H7 (cell line): Measurements from ENCODE around the gene C20orf141. TPM values are rescaled to one million over a fixed set of nuclear protein-coding genes. Genes with fewer than 3 reads are reported as not detected.

Experiments used
- DNase-seq: peaks from one replicate; pipeline ENCODE4 v3.0.0; 2012
- H3K27me3 ChIP-seq: 2 replicates; pipeline ENCODE4 v1.6.0; 2011; ENCODE audit warnings: mild to moderate bottlenecking, low read length; ENCODE audit not compliant: control insufficient read depth, insufficient read depth
- H3K36me3 ChIP-seq: replicated peaks from 2 replicates; pipeline ENCODE4 v1.5.1; 2011; ENCODE audit warnings: low read length; ENCODE audit not compliant: control insufficient read depth, insufficient read depth
- H3K4me3 ChIP-seq: 2 replicates; pipeline ENCODE4 v1.5.1; 2011; ENCODE audit warnings: low read depth, mild to moderate bottlenecking, control low read depth, low read length, moderate library complexity; ENCODE audit not compliant: insufficient read depth
- total RNA-seq: library from RNA; depleted of rRNA; stranded (reverse); fragments of >200 nt; shearing (Covaris generic); gene quantifications from 2 replicates; pipeline ENCODE4 v1.2.3, GENCODE V29; 2014

C20orf141 gene
- total RNA-seq, 1 experiment from 2014 or later, result not detected

DNA sequence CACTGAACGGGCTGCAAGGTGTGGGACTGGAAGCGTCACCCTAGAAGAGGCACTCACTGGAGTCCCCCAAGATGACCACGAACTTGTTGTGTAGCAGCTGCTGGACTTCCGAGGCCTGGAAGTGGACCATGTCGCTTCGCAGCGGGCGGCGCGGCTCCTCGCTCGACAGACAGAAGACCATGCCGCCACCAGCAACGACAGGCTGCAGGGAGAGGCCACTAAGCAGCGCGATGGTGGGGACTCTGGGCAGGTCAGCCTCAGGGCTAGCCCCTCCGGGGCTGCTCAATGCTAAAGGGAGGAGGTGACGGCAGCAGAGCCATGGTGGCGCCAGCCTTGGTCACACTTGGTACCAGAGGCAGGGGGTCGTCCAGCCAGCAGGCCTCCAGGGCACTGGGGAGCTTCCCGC lies 24.9 kb downstream of the C20orf141 start:
- Histone ChIP-seq H3K4me3 (peak overlapping the region; percentile 75), H3K36me3 (no peaks in the 10 kb centered on the region; the same call in 1 of the 2 replicates), H3K27me3 (peaks cover 14% of the 10 kb centered on the region)
- DNase-seq, result no peak

DNA sequence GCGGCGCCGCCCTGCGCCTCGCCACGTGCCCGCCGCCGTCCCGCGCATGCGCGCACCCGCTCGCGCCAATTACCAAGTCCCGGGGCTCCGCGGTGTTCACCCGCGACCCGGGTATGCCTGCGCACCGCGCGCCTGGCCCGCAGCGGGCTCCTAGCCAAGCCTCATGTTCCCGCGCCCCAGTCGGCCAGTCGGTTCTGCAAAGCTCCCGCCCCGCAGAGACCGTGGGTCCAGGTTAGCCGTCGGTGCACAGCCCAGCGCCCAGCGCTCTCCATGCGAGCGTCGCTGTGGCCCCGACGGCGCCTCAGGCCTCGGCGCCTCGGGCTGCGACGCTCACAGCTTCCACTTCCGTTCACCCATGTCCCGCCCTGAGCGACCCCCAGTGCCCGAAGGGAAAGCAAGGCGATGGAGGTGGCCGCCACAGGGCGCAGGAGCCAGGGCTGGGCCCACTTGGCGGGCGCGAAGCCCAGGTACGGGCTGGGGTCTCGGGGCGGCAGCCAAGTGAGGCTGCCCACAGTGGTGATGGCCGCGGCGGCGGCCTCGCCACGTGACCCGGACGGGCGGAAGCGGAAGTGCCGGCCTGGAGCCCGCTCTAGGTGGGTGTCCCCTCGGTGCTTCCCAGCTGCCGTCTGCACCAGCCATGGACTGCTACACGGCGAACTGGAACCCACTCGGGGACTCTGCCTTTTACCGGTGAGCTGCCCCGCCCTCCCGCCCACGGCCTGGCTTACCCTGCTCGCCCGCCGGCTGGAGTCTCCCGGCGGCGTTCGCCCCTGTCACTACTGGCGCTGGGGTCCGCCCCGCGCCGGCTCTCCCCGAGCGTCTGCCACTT lies 25.6 kb downstream of the C20orf141 start, which contains the start of the genes PCED1A and VPS16:
PCED1A (minus strand) TSS at position 518 of the 829 bp plus-strand sequence. CDS start 743 bp downstream, outside the sequence.
VPS16 (plus strand) TSS at position 608 of the 829 bp plus-strand sequence; CDS start at position 638, 30 bp downstream.
- H3K36me3 ChIP-seq, result no peaks in the 10 kb centered on the region; the same call in 1 of the 2 replicates
- H3K4me3 ChIP-seq, result peak within 1 kb of the TSS; percentile 75
- DNase-seq, result peak; percentile 98
- H3K27me3 ChIP-seq, result peaks cover 14% of the 10 kb centered on the region

DNA sequence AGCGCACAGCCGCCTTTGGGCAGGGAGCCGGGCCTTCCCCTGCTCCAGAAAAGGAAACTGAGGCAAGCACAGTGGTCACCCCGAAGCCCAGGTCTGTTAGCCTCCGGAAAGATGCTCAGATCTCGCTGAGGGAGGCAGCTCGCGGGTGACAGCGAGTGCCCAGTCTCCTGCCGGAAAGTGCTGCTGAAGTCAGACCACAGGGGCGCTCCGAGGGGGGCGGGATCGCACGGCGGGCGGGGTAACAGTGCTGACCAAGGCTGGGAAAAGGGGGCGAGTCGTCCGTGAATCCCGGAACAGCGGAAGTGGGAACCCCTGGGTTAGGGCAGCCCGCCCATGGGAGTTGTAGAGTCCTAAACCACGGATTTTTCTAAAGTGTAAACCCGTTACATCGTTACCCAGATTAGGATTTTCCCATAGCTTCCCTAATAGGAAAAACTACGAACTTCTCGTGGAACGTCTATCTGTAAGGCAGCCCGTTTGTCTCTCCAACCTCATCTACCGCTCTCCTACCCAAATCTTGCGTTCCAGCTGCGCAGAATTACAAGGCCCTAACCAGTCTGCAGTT lies 26.3 kb downstream of the C20orf141 start:
- H3K36me3 ChIP-seq, result no peaks in the 10 kb centered on the region; the same call in 1 of the 2 replicates
- H3K27me3 ChIP-seq, result peaks cover 14% of the 10 kb centered on the region
- H3K4me3 ChIP-seq, result peak overlapping the region; percentile 75

DNA sequence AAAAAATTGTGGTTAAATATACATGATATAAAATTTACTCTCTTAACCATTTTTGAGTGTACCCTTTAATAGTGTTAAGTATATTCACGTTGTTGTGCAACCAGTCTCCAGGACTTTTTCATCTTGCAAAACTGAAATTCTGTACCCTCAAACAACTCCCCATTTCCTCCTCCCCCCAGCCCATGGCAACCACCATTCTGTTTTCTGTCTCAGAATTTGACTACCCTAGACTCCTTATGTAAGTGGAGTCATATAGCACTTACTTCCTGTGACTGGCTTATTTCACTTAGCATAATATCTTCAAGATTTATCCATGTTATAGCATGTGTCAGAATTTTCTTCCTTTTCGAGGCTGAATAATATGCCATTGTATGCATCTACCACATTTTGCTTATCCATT lies 30.8 kb downstream of the C20orf141 start:
- no peaks in the 10 kb centered on the region for H3K27me3 ChIP-seq
- H3K4me3 ChIP-seq, result no peak overlapping the region
- no peak for DNase-seq
- no peaks in the 10 kb centered on the region for H3K36me3 ChIP-seq

More for the DNA sequence above, 26.3 kb downstream of the C20orf141 start:
- DNase-seq, result peak; percentile 80

DNA sequence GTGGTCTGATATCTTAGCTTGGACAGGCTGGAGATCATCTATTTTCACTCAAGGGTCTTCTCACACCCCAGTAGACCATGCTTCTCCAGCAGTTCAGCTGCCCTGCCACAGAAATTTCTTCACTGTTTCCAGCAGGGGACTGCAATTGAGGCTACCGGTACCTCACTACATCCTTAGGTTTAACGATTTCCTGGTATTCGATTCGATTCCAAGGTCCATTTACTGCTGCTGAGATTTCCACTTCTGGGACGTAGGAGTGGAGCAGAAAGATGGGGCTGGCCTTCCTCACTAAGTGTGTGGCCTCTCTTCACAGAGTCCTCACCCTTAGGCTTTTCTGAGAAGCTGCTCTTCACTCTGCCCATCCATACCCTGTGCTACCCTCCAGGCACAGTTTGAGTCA lies 31.9 kb downstream of the C20orf141 start:
- DNase-seq, result no peak

DNA sequence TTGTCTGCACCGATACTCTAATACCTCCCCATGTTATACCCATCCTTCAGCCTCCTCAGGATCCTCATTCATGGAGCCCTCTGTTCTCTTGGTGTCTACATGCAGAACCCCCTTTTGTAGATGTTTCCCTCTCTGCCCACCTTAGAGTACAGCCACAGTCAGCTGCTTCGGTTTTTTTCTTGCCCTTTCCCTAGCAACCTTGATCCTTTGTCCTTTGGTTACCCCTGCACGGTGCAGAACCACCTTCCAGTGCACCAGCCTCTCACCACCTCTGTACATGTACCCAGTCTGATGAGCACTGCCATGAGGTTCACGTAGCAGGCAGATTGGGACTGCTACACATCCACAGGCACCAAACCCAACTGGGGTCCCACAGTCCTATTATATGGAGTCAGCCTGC lies 33.0 kb downstream of the C20orf141 start:
- DNase-seq, result no peak
- Histone ChIP-seq H3K27me3 (no peaks in the 10 kb centered on the region), H3K4me3 (no peak overlapping the region), H3K36me3 (no peaks in the 10 kb centered on the region)

More for the DNA sequence above, 31.9 kb downstream of the C20orf141 start:
- no peaks in the 10 kb centered on the region for H3K27me3 ChIP-seq
- H3K36me3 ChIP-seq, result no peaks in the 10 kb centered on the region
- no peak overlapping the region for H3K4me3 ChIP-seq

DNA sequence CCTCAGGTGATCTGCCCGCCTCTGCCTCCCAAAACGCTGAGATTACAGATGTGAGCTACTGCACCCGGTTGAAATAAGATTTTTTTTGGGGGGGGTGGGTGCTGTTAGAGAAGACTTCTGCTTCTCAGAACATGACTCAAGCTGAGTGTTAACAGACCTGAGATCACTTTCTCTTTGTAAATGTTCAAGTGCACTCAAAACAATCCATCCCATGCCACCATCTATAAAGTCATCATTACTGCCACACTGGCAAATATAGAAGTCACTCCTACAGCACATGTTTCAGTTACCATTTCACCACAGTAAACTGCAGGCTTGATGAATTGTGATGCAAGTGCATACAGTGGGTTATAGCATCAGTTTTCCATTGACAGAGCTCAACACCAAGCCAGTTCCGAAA lies 34.7 kb downstream of the C20orf141 start:
- Histone ChIP-seq H3K4me3 (no peak overlapping the region), H3K36me3 (no peaks in the 10 kb centered on the region), H3K27me3 (no peaks in the 10 kb centered on the region)
- no peak for DNase-seq

DNA sequence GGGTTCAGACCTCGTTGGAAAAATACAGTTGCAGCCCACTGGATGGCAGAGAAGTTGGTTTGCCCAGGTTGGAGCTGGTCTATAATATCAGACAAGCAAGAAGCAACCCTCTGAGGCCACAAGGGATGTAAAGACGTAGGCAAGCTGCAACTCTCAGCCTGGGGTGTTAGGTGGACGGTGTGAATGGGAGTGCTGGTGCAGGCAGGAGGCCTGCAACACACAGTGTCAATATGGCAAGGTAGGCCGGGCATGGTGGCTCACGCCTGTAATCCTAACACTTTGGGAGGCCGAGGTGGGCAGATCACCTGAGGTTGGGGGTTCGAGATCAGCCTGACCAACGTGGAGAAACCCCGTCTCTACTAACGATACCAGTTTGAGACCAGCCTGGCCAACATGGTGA lies 36.3 kb downstream of the C20orf141 start:
- Histone ChIP-seq H3K27me3 (no peaks in the 10 kb centered on the region), H3K4me3 (no peak overlapping the region), H3K36me3 (no peaks in the 10 kb centered on the region)
- DNase-seq, result no peak

DNA sequence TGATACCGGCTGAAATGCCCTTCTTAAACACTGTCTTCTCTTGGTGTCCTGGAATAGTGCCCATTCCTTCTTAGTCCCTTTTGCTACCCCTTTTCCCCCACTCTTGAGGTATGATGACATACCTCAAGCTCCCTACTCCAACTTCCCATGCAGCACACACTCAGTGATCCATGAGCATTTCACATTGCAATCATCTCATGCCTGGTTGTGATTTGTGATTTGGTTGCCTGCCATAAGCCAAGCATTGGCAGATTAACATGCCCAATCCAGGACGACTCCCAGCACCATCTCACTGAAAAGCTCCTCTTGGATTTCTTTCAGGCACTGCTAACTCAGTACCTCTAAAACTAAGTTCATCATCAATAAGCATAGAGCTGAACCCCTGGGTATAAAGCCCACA lies 43.8 kb downstream of the C20orf141 start:
- H3K36me3 ChIP-seq, result no peaks in the 10 kb centered on the region
- no peak for DNase-seq
- H3K4me3 ChIP-seq, result no peak overlapping the region
- no peaks in the 10 kb centered on the region for H3K27me3 ChIP-seq

DNA sequence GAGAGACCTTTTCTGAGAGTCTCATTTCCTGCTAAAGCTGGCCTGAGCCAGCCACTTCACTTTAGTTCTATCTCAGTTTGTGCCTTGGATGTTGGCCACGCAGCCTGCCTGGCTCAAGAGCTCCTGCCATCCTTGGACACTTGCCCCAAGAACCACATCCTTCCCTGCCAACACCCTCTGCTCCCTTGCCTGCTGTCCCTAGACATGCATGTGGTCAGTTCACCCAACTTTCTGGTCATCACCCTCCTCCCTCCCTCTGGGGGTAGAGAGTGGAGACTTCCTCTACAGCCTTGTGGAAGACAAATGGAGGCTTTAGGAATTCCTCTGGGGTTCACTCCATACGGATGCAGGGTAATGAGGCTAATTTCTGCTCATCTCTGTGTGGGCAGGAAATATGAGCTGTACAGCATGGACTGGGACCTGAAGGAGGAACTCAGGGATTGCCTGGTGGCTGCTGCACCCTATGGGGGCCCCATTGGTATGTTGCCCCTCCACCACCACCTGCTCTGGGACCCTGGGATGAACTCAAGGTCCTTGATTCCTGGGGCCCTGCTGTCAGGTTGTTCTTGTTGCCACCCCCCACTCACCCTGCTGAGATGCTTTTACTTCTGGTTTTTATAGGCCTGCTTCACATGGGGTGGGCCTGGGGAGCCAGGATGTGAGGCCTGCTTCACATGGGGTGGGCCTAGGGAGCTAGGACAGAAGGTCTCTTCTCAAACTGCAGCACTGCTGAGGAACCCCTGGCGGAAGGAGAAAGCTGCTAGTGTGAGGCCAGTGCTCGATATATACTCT lies 44.7 kb downstream of the C20orf141 start:
- no peak for DNase-seq
- no peaks in the 10 kb centered on the region for H3K27me3 ChIP-seq
- no peaks in the 10 kb centered on the region for H3K36me3 ChIP-seq
- no peak overlapping the region for H3K4me3 ChIP-seq

DNA sequence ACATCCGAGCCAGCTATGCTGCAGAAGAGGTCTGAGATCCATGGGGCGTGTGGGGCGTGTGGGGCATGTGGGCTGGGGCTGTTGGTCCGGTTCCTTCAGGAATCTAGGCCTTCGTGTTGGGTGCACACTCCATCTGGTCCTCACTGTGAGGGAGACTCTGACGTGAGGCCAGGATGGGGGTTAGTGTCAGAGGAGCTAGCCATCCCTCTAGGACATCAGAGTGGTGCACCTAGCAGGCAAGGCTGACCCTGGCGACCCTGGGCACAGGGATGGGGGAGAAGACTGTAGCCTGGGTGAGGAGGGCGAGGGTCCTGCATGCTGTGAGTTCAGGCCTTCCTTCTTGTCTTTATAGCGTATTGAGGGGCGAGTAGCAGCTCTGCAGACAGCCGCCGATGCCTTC lies 49.8 kb downstream of the C20orf141 start:
- H3K27me3 ChIP-seq, result no peaks in the 10 kb centered on the region
- no peaks in the 10 kb centered on the region for H3K36me3 ChIP-seq
- H3K4me3 ChIP-seq, result no peak overlapping the region
- no peak for DNase-seq

DNA sequence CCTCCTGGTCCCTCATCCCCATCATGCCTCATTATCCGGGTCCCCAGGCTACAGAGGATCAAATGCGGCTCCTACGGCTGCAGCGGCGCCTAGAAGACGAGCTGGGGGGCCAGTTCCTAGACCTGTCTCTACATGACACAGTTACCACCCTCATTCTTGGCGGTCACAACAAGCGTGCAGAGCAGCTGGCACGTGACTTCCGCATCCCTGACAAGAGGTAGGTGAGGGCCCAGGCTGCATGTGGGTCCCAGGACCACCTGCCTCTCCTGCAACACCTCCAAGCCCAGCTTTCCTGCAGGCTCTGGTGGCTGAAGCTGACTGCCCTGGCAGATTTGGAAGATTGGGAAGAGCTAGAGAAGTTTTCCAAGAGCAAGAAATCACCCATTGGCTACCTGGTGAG lies 50.3 kb downstream of the C20orf141 start:
- no peaks in the 10 kb centered on the region for H3K27me3 ChIP-seq
- no peak overlapping the region for H3K4me3 ChIP-seq
- no peak for DNase-seq
- no peaks in the 10 kb centered on the region for H3K36me3 ChIP-seq
